GM11168 (cell line): ENCODE data around the gene RCCD1.

Experiments
- in situ Hi-C: fragments of 300-500 bp; cut with MboI; formaldehyde crosslinking; loops from one replicate; pipeline ENCODE4 v1.12.0; 2022; ENCODE audit warnings: low sequenced_read_pairs; ENCODE audit not compliant: unreplicated experiment

Gene RCCD1

GRCh38 chr15:90941038-90941437, 13.6 kb upstream of the RCCD1 start:
- in situ Hi-C loops = no loop called here

- in situ Hi-C loops = no loop called here
Measured at GRCh38 chr15:90942354-90943120, 12.1 kb upstream of the RCCD1 start.

- in situ Hi-C loops = no loop called here
Measured at GRCh38 chr15:90945091-90945490, 9.6 kb upstream of the RCCD1 start.

GRCh38 chr15:90946538-90946937, 8.1 kb upstream of the RCCD1 start:
- in situ Hi-C loops = no loop called here

GRCh38 chr15:90946941-90947576, 7.6 kb upstream of the RCCD1 start:
- in situ Hi-C loops = no loop called here

GRCh38 chr15:90947577-90948357, 6.9 kb upstream of the RCCD1 start:
- in situ Hi-C loops = no loop called here

- in situ Hi-C loops = no loop called here
Measured at GRCh38 chr15:90948506-90948905, 6.2 kb upstream of the RCCD1 start.

- in situ Hi-C loops = loop anchor here (10.0 kb wide), 1 partner anchor 85 kb away; no protein-coding TSS in a partner anchor
Measured at GRCh38 chr15:90949979-90950675, 4.6 kb upstream of the RCCD1 start.

- in situ Hi-C loops = loop anchor here (10.0 kb wide), 1 partner anchor 84 kb away; no protein-coding TSS in a partner anchor
Measured at GRCh38 chr15:90950676-90951075, 4.0 kb upstream of the RCCD1 start.

GRCh38 chr15:90952901-90953677, 1.6 kb upstream of the RCCD1 start:
- in situ Hi-C loops = loop anchor here (10.0 kb wide), 1 partner anchor 82 kb away; no protein-coding TSS in a partner anchor

GRCh38 chr15:90953947-90954711, 555 bp upstream of the RCCD1 start:
- in situ Hi-C loops = loop anchor here (10.0 kb wide), 1 partner anchor 81 kb away; no protein-coding TSS in a partner anchor

- in situ Hi-C loops = loop anchor here (10.0 kb wide), 1 partner anchor 79 kb away; no protein-coding TSS in a partner anchor
Measured at GRCh38 chr15:90955624-90956273, 1.1 kb downstream of the RCCD1 start.

- in situ Hi-C loops = loop anchor here (10.0 kb wide), 1 partner anchor 78 kb away; no protein-coding TSS in a partner anchor
Measured at GRCh38 chr15:90956274-90957030, 1.8 kb downstream of the RCCD1 start.

GRCh38 chr15:90957031-90957790, 2.5 kb downstream of the RCCD1 start:
- in situ Hi-C loops = loop anchor here (10.0 kb wide), 1 partner anchor 78 kb away; no protein-coding TSS in a partner anchor

- in situ Hi-C loops = loop anchor here (10.0 kb wide), 1 partner anchor 77 kb away; no protein-coding TSS in a partner anchor
Measured at GRCh38 chr15:90957791-90958190, 3.1 kb downstream of the RCCD1 start.

- in situ Hi-C loops = loop anchor here (10.0 kb wide), 1 partner anchor 76 kb away; no protein-coding TSS in a partner anchor
Measured at GRCh38 chr15:90959028-90959595, 4.4 kb downstream of the RCCD1 start.
